Psoas muscle (tissue), 8 donors: ENCODE measurements around the gene TBC1D19. TPM values are rescaled to one million over a fixed set of nuclear protein-coding genes. Genes with fewer than 3 reads are reported as not detected.
A peak's percentile ranks its signal among the peaks of the same experiment; 100 is the strongest.

Experiments
- ATAC-seq, 4 donors: fragments of 200-7000 bp; cut with Tn5 transposase; one replicate each; pipeline ENCODE4 v1.9.1; 2020; ENCODE audit warnings: moderate library complexity in 3 of 4, mild to moderate bottlenecking in 2 of 4
- DNase-seq, 2 donors: peaks; one replicate each; pipeline ENCODE4 v3.0.0-alpha.2; 2020
- H3K27ac ChIP-seq: fragments of 200-600 bp; one replicate; pipeline ENCODE4 v1.8.0; 2022
- H3K27me3 ChIP-seq, 3 donors: fragments of 200-600 bp in 1 of 3; one replicate each; pipeline versions ENCODE4 v1.6.1 to v1.8.0; 2013 to 2022; ENCODE audit warnings: low read length in 2 of 3, mild to moderate bottlenecking in 2 of 3, moderate library complexity in 1 of 3; ENCODE audit not compliant: insufficient read depth in 3 of 3
- H3K36me3 ChIP-seq, 2 donors: fragments of 200-600 bp in 1 of 2; one replicate each; pipeline versions ENCODE4 v1.6.1 to v1.8.0; 2013 to 2022; ENCODE audit warnings: low read depth in 1 of 2, mild to moderate bottlenecking in 1 of 2, moderate library complexity in 1 of 2; ENCODE audit not compliant: insufficient read depth in 1 of 2
- H3K4me1 ChIP-seq: fragments of 200-600 bp; one replicate; pipeline ENCODE4 v1.8.0; 2022
- H3K4me3 ChIP-seq: fragments of 200-600 bp; one replicate; pipeline ENCODE4 v1.8.0; 2022; ENCODE audit warnings: mild to moderate bottlenecking
- H3K9me3 ChIP-seq: fragments of 200-600 bp; one replicate; pipeline ENCODE4 v1.8.0; 2022
- WGBS, 3 donors: extraction: QIAGEN DNeasy Blood & Tissue Kit; methylation state at CpG; one replicate each; pipeline versions ENCODE4 v1.1.6 to v1.1.7; 2013; 5-methylcytosine and 5-hydroxymethylcytosine counted together
- intact Hi-C, 2 donors: fragments of 100-400 bp; cut with DNase I; formaldehyde crosslinking; loops; one replicate each; pipeline versions ENCODE4 v1.11.0 to v1.14.2; 2022
- polyA plus RNA-seq, 3 donors: library from polyadenylated mRNA; stranded (reverse); fragments of 200-250 nt; gene quantifications; one replicate each; pipeline ENCODE4 v1.2.3, GENCODE V29; 2013
- total RNA-seq, 4 donors: library from RNA; stranded (reverse); fragmentation: NEBNext Ultra II Directional in 2 of 4; extraction: Animal tissue kit (Norgen Biotek cat#: 25700) in 2 of 4; gene quantifications; one replicate each; pipeline versions ENCODE4 v1.2.1 to v1.2.4, GENCODE V29; 2021 to 2023
- TF ChIP-seq, protein P1 (sequence below): fragments of 200-600 bp; IDR thresholded peaks from one replicate; pipeline ENCODE4 v1.8.0; 2022; ENCODE audit warnings: antibody characterized with exemption
- donor health status: healthy with polysubstance abuse.
- donor health status: DM: no; HTN: no; CAD: no; lungs with moderate emphysema.
- donor health status: Bipolar disorder and iron deficiency.
- donor health status: healthy.
- donor health status: DM: yes; HTN: yes; CAD: no.
- donor health status: DM: no; HTN: no; CAD: no.
- donor health status: DM: no; HTN: no; CAD: no.
- donor health status: DM: yes; HTN: yes; CAD: no.

TBC1D19 gene
- total and polyA plus RNA-seq, 7 donors = 1.0 to 8.2 (median 4.8) TPM

DNA sequence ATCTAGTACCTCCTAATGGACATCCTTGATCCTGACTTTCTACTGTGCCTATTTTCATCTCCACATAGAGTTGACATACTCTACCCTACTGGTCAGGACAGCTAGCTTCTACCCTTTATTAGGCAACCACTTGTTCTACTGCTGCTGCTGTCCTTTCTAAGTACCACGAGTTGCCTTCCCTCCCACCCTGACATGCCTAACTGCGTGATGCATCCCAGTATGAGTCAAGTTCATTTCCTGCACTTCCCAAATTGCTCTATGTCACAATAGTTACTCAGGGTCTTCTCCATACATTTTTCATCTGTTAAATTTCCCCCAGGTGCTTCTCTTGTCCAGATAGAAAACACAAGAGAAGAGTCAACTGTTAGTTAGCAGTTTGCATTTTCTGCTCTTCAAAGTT lies 133.4 kb downstream of the TBC1D19 start:
- TF ChIP-seq, protein P1, sequence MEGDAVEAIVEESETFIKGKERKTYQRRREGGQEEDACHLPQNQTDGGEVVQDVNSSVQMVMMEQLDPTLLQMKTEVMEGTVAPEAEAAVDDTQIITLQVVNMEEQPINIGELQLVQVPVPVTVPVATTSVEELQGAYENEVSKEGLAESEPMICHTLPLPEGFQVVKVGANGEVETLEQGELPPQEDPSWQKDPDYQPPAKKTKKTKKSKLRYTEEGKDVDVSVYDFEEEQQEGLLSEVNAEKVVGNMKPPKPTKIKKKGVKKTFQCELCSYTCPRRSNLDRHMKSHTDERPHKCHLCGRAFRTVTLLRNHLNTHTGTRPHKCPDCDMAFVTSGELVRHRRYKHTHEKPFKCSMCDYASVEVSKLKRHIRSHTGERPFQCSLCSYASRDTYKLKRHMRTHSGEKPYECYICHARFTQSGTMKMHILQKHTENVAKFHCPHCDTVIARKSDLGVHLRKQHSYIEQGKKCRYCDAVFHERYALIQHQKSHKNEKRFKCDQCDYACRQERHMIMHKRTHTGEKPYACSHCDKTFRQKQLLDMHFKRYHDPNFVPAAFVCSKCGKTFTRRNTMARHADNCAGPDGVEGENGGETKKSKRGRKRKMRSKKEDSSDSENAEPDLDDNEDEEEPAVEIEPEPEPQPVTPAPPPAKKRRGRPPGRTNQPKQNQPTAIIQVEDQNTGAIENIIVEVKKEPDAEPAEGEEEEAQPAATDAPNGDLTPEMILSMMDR = no peak
- Histone ChIP-seq H3K27ac (no peak overlapping the region), H3K4me1 (peaks cover 10% of the 10 kb centered on the region), H3K27me3 (no peaks in the 10 kb centered on the region), H3K4me3 (no peak overlapping the region), H3K9me3 (no peaks in the 10 kb centered on the region), H3K36me3 (no peaks in the 10 kb centered on the region)
- DNase-seq = no peak
- 57 to 80% (median 69%) methylated on average over 2 of the region's 2 CpGs for WGBS, 3 donors
- ATAC-seq = peak in 2 of 4 donors; percentile 39 to 58
- intact Hi-C loops = loop anchor here in 1 of 2 donors (10.0 kb wide), 1 partner anchor 263 kb away; no protein-coding TSS in a partner anchor

- intact Hi-C loops = loop anchor here (2.0 to 10.0 kb wide), 3 partner anchors 261 to 292 kb away; no protein-coding TSS in a partner anchor
- no peak for ATAC-seq
- no peak for DNase-seq
- 74 to 79% (median 74%) methylated on average over 1 of the region's 1 CpG for WGBS, 3 donors
- Histone ChIP-seq H3K9me3 (no peaks in the 10 kb centered on the region), H3K4me3 (no peak overlapping the region), H3K27ac (no peak overlapping the region), H3K36me3 (no peaks in the 10 kb centered on the region), H3K4me1 (peaks cover 10% of the 10 kb centered on the region), H3K27me3 (no peaks in the 10 kb centered on the region)
- TF ChIP-seq, protein P1 = peak; percentile 65
Observed at GRCh38 chr4:26719954-26720552, 136.2 kb downstream of the TBC1D19 start.

GRCh38 chr4:26721685-26722084 lies 137.8 kb downstream of the TBC1D19 start:
- TF ChIP-seq, protein P1 = no peak
- Histone ChIP-seq H3K4me3 (no peak overlapping the region), H3K9me3 (no peaks in the 10 kb centered on the region), H3K36me3 (no peaks in the 10 kb centered on the region), H3K4me1 (peaks cover 10% of the 10 kb centered on the region), H3K27ac (no peak overlapping the region), H3K27me3 (no peaks in the 10 kb centered on the region)
- ATAC-seq = peak in 3 of 4 donors; percentile 52 to 64 (median 59)
- intact Hi-C loops = loop anchor here in 1 of 2 donors (5.0 kb wide), 1 partner anchor 291 kb away; no protein-coding TSS in a partner anchor
- DNase-seq = no peak
- 15 to 28% (median 26%) methylated on average over 1 of the region's 1 CpG for whole genome bisulfite sequencing, 3 donors

DNA sequence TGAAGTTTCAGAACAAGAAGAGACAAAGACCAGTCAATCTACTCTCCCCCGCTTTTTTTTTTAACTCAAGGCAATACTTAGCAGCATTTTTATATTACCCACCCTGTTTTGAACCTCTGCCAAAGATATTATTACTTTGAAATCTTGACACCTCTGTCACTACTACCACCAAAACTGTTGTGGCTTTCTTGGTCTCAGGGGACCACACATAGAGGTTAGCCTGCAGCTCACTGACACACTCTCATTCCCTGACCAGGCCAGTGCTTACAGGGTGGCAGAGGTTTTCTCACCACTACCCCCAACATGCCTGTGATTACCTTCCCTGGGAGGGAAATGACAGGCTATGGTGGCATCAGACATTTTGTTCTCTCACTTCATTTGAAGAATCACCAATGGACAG lies 139.3 kb downstream of the TBC1D19 start:
- no peak overlapping the region for H3K4me3 ChIP-seq
- no peak for ATAC-seq
- WGBS, 3 donors = 94 to 97% (median 97%) methylated on average over 1 of the region's 1 CpG
- no peaks in the 10 kb centered on the region for H3K9me3 ChIP-seq
- no peak for DNase-seq
- peaks cover 10% of the 10 kb centered on the region for H3K4me1 ChIP-seq
- no peak overlapping the region for H3K27ac ChIP-seq
- H3K27me3 ChIP-seq = no peaks in the 10 kb centered on the region
- H3K36me3 ChIP-seq = no peaks in the 10 kb centered on the region
- intact Hi-C loops = loop anchor here in 1 of 2 donors (5.0 kb wide), 1 partner anchor 289 kb away; no protein-coding TSS in a partner anchor
- TF ChIP-seq, protein P1 = no peak
